Stimulated activated CD4-positive, alpha-beta T cell treated with anti-CD3 and anti-CD28 coated beads, Interleukin-2, amount 100 ng/mL, for 24 hours (primary cell): Measurements from ENCODE around the gene CA11.
"Not testable (repeated sequence)": the region's sequence is repeated elsewhere in the genome, so short reads cannot be mapped to it uniquely, and the experiment has no call there.

ENCODE experiments used
- DNase-seq, 2 donors: peaks; one replicate each; pipeline ENCODE4 v3.0.0-alpha.2; 2020

The CA11 gene

GRCh38 chr19:48639483-48640375 is 6.3 kb downstream of the CA11 start:
- DNase-seq: no peak

GRCh38 chr19:48638831-48639381 is 7.1 kb downstream of the CA11 start:
- DNase-seq: no peak

GRCh38 chr19:48637948-48638830 is 7.8 kb downstream of the CA11 start:
- DNase-seq: peak; percentile 69 to 80

GRCh38 chr19:48637449-48637947 is 8.5 kb downstream of the CA11 start:
- peak; percentile 98 to 100 for DNase-seq

GRCh38 chr19:48636859-48637448 is 9.0 kb downstream of the CA11 start, which contains the start of gene DBP:
Gene DBP (minus strand): TSS chr19:48637379. CDS start chr19:48636994, 385 bp downstream.
- no peak for DNase-seq

- no peak for DNase-seq
Observed at GRCh38 chr19:48635966-48636858, 9.8 kb downstream of the CA11 start.

- peak; percentile 79 to 80 for DNase-seq
Observed at GRCh38 chr19:48635263-48635965, 10.6 kb downstream of the CA11 start.

- peak; percentile 94 to 96 for DNase-seq
Observed at GRCh38 chr19:48634424-48635262, 11.3 kb downstream of the CA11 start.

GRCh38 chr19:48634036-48634342 is 12.0 kb downstream of the CA11 start:
- DNase-seq: no peak

GRCh38 chr19:48633148-48634035 is 12.6 kb downstream of the CA11 start:
- no peak for DNase-seq

- DNase-seq: no peak
Observed at GRCh38 chr19:48632692-48633147, 13.3 kb downstream of the CA11 start.

GRCh38 chr19:48632286-48632685 is 13.7 kb downstream of the CA11 start:
- not testable (repeated sequence) for DNase-seq

GRCh38 chr19:48631225-48631624 is 14.8 kb downstream of the CA11 start:
- no peak for DNase-seq

GRCh38 chr19:48630296-48631063 is 15.5 kb downstream of the CA11 start:
- DNase-seq: no peak

- peak in 1 of 2 donors; percentile 51 for DNase-seq
Observed at GRCh38 chr19:48629599-48630295, 16.2 kb downstream of the CA11 start.

GRCh38 chr19:48629297-48629598 is 16.7 kb downstream of the CA11 start:
- no peak for DNase-seq

- no peak for DNase-seq
Observed at GRCh38 chr19:48628486-48629296, 17.3 kb downstream of the CA11 start.
